Measurements from ENCODE around the gene CEP131. TPM values are rescaled to one million over a fixed set of nuclear protein-coding genes. Genes with fewer than 3 reads are reported as not detected.

The CEP131 gene
- total RNA-seq, 1 donor from 2014 or later, result 26.2 TPM

DNA sequence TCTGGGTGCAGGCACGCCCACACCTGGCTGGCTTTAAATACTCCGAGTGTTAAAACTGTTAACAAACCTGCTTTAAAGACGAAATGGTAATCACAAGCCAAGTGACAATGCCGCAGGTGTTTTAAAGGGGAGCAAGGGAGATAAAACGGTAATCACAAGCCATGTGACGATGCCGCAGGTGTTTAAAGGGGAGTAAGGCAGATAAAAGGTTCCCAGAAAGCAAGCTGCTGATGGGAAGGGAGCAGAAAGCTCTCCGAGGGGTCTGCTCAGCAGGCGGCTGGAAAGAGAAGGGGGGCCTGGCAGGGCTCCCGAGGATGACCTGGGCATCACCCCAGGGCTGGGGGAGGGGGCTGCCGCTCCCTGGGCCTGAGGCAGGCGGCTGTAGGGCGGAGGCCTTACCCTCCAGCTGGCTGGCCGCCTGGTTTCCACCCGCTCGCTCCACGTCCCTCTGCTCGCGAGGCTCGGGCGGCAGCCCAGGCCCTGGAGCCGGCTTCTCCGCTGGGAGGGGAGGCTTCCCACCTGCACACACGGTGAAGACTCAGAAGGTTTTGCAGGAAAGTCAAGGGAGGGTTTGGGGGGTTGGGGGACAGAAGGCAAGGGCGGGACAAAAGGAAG, 28.4 kb upstream of the CEP131 start:
- no peak for DNase-seq (ENCODE audit: low read depth)
- TF ChIP-seq, protein P1, sequence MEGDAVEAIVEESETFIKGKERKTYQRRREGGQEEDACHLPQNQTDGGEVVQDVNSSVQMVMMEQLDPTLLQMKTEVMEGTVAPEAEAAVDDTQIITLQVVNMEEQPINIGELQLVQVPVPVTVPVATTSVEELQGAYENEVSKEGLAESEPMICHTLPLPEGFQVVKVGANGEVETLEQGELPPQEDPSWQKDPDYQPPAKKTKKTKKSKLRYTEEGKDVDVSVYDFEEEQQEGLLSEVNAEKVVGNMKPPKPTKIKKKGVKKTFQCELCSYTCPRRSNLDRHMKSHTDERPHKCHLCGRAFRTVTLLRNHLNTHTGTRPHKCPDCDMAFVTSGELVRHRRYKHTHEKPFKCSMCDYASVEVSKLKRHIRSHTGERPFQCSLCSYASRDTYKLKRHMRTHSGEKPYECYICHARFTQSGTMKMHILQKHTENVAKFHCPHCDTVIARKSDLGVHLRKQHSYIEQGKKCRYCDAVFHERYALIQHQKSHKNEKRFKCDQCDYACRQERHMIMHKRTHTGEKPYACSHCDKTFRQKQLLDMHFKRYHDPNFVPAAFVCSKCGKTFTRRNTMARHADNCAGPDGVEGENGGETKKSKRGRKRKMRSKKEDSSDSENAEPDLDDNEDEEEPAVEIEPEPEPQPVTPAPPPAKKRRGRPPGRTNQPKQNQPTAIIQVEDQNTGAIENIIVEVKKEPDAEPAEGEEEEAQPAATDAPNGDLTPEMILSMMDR (IDR thresholded peaks at IDR 0.05; ENCODE audit: insufficient read depth, low read length, poor library complexity, severe bottlenecking), result no peak
- Histone ChIP-seq H3K4me3 (ENCODE audit: low read depth, low read length) (no peak overlapping the region), H3K27me3 (ENCODE audit: control insufficient read depth, insufficient read depth, low read length) (no peaks in the 10 kb centered on the region), H3K36me3 (ENCODE audit: control insufficient read depth, insufficient read depth, low read length) (no peaks in the 10 kb centered on the region)

DNA sequence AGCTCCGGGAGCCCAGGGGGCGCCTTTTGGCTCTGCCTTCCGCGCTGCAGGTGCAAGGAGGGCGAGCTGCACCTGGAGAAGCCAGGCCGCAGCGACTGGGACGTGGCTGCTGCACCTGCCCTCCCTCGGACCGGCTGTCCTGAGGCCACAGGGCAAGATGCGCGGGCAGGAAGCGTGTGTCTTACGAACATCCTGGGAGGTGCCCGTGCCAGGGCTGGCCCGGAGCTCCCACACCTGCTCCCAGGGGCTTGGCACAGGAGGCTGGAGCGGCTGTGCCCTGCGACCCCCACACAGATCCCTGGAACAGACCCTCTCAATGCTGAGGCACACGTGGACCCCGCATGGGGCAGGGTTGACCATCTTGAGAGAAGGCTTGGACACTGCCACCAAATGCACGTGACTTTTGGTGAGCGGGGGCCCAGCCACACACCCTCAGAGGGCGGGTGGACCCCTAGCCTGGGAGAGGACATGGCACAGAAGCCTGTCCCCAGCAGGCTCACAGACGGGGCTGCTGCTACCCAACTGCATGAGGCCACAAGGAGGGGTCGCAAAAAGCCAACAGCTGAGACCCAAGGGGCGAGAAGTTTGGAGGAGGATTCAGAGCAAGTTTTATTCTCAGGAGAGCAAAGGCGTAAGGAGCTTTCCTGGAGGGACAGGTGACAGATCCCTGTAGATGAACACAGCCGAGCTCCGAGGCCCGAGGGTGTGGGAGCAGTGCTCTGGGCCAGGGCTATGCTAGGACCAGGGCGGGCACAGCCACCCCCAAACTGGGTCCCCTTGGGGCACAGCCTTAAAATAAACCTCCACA, 27.7 kb upstream of the CEP131 start:
- no peak overlapping the region for H3K4me3 ChIP-seq (ENCODE audit: low read depth, low read length)
- H3K27me3 ChIP-seq (ENCODE audit: control insufficient read depth, insufficient read depth, low read length), result no peaks in the 10 kb centered on the region
- no peak for DNase-seq (ENCODE audit: low read depth)
- H3K36me3 ChIP-seq (ENCODE audit: control insufficient read depth, insufficient read depth, low read length), result no peaks in the 10 kb centered on the region
- TF ChIP-seq, protein P1 (IDR thresholded peaks at IDR 0.05; ENCODE audit: insufficient read depth, low read length, poor library complexity, severe bottlenecking), result no peak

DNA sequence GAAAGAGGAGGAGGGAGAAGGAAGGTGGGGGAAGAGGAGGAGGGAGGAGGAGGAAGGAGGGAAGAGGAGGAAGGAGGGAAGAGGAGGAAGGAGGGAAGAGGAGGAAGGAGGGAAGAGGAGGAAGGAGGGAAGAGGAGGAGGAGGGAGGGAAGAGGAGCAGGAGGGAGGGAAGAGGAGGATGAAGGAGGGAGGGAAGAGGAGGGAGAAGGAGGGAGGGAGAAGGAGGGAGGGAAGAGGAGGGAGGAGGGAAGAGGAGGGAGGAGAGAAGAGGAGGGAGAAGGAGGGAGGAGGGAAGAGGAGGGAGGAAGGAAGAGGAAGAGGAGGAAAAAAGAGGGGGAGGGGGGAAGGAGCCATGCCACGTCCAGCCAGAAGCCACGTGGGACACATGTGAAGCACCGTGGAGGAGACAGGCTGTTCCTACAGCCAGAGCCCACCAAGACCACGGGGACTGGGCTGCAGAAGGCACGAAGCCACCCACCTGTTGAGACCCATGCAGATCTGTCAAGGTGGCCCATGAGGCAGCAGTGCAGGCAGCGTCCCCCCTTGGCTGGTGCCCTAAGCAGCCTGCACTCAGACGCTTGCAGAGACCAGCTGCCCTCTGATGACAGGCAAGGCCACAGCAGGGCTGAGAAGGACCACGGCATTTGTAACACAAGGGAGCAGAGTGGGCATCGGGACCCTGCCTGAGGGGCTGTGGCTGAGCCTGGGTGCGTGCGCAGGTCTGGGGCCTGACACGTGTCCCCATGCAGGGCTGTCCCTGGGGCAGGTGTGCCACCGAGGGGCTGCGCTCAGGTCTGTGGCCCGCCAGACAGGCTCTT, 26.7 kb upstream of the CEP131 start:
- TF ChIP-seq, protein P1 (IDR thresholded peaks at IDR 0.05; ENCODE audit: insufficient read depth, low read length, poor library complexity, severe bottlenecking), result no peak
- no peak for DNase-seq (ENCODE audit: low read depth)
- Histone ChIP-seq H3K36me3 (ENCODE audit: control insufficient read depth, insufficient read depth, low read length) (peaks cover 2% of the 10 kb centered on the region), H3K4me3 (ENCODE audit: low read depth, low read length) (no peak overlapping the region), H3K27me3 (ENCODE audit: control insufficient read depth, insufficient read depth, low read length) (no peaks in the 10 kb centered on the region)

DNA sequence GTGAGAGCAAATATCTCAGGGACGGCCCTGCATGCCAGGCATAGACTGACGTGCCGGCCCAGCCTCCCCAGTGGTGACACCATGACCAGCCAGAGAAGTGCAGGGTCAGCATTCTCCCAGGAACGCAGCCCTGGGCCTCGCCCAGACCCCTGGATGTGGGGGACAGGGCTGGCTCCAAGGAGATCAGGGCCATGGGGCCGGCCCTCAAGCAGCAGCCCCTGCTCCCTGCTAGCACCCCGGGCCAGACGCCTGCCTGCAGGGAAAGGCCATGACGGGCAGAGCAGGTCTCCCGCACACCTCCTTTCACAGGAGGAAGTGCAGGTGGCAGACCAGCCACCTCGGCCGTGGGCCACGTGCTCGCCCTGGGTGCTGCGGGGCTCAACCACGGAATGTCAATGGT, 25.9 kb upstream of the CEP131 start:
- Histone ChIP-seq H3K36me3 (ENCODE audit: control insufficient read depth, insufficient read depth, low read length) (peaks cover 2% of the 10 kb centered on the region), H3K27me3 (ENCODE audit: control insufficient read depth, insufficient read depth, low read length) (no peaks in the 10 kb centered on the region), H3K4me3 (ENCODE audit: low read depth, low read length) (no peak overlapping the region)
- no peak for DNase-seq (ENCODE audit: low read depth)
- TF ChIP-seq, protein P1 (IDR thresholded peaks at IDR 0.05; ENCODE audit: insufficient read depth, low read length, poor library complexity, severe bottlenecking), result no peak

DNA sequence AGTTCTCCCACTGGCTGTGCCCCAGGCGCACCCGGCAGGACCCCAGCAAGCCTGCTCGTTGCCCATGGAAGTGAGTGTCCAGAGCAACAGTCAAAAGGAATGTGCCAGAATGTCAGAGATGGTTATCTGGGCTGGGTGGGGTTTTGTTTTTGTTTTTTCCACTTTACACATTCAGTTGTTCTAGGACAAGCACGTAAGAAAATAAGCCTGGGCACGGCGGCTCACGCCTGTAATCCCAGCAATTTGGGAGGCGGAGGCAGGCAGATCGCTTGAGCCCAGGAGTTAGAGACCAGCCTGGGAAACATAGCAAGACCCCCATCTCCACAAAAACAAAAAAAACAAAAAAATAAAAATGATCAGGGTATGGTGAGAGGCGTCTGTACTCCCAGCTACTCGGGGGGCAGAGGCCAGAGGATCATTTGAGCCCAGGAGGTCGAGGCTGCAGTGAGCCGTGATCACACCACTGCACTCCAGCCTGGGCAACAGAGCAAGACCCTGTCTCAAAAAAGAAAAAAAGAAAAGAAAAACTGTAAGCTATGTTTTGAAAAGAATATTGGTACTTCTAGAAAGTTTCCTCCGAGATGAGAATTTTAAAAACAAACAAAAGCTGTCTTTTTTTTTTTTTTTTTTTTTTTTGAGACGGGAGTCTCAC, 24.7 kb upstream of the CEP131 start:
- no peaks in the 10 kb centered on the region for H3K27me3 ChIP-seq (ENCODE audit: control insufficient read depth, insufficient read depth, low read length)
- peaks cover 2% of the 10 kb centered on the region for H3K36me3 ChIP-seq (ENCODE audit: control insufficient read depth, insufficient read depth, low read length)
- no peak for DNase-seq (ENCODE audit: low read depth)
- TF ChIP-seq, protein P1 (IDR thresholded peaks at IDR 0.05; ENCODE audit: insufficient read depth, low read length, poor library complexity, severe bottlenecking), result no peak
- no peak overlapping the region for H3K4me3 ChIP-seq (ENCODE audit: low read depth, low read length)
